ENCODE results near the gene ATP8B4. TPM values are rescaled to one million over a fixed set of nuclear protein-coding genes. Genes with fewer than 3 reads are reported as not detected.

ATP8B4 gene
- total and polyA plus RNA-seq, 10 of the 15 experiments (the other 5 are each of a cell fraction or from before 2014, with no cell fraction given), result 0.02 to 0.94 (median 0.19) TPM

GRCh38 chr15:50137330-50137761, 18.3 kb upstream of the ATP8B4 start:
- POLR2A ChIA-PET, result no interaction called here
- ATAC-seq, result no peak

GRCh38 chr15:50135031-50135551, 16.1 kb upstream of the ATP8B4 start:
- FAIRE-seq (no peak), ATAC-seq (peak; percentile 23; the same call in 1 of the 3 replicates), DNase-seq (ENCODE audit: low read depth, low spot score) (no peak)
- no peak overlapping the region for H3K9ac ChIP-seq (ENCODE audit: control insufficient read depth, insufficient read depth, low read length)
- no peaks in the 10 kb centered on the region for H4K20me1 ChIP-seq (ENCODE audit: control insufficient read depth, insufficient read depth)
- CTCF ChIA-PET, result interaction anchor here (0.6 to 1.4 kb wide), 3 partner anchors 10 to 70 kb away, joined by 3 read pairs; no protein-coding TSS in a partner anchor
- no peak overlapping the region for H3K27ac ChIP-seq (ENCODE audit: control insufficient read depth, insufficient read depth)
- SMC1A ChIA-PET (ENCODE audit: uncharacterized antibody, unreplicated experiment), result interaction anchor here (1.3 to 1.9 kb wide), 3 partner anchors 9 to 13 kb away, joined by 3 to 8 read pairs (median 5); no protein-coding TSS in a partner anchor
- in situ Hi-C loops (cut with MboI), result no loop called here
- no peak overlapping the region for H3K4me2 ChIP-seq (ENCODE audit: control insufficient read depth, insufficient read depth)
- BruUV-seq (replicated peaks), result no TSS peak
- H3K4me3 ChIP-seq, result no peak overlapping the region
- H2AFZ ChIP-seq (ENCODE audit: control insufficient read depth, low read depth, low read length), result no peak overlapping the region
- no peaks in the 10 kb centered on the region for H3K4me1 ChIP-seq (ENCODE audit: control insufficient read depth, insufficient read depth, low read length)
- H3K27me3 ChIP-seq (replicated peaks in 1 of 2; ENCODE audit: control insufficient read depth in 2 of 2, insufficient read depth in 2 of 2, low read length in 1 of 2), result peaks cover 0 to 2% of the 10 kb centered on the region in 2 experiments; a peak in 2 of 4 replicates
- RAD21 ChIA-PET (ENCODE audit: unreplicated experiment), result interaction anchor here (0.6 to 1.6 kb wide), 2 partner anchors 10 to 663 kb away, joined by 3 to 7 read pairs; no protein-coding TSS in a partner anchor
- no peaks in the 10 kb centered on the region for H3K36me3 ChIP-seq (ENCODE audit: control insufficient read depth in 2 of 2, insufficient read depth in 2 of 2, low read length in 1 of 2)
- intact Hi-C loops (cut with micrococcal nuclease; ENCODE audit: unreplicated experiment), result no loop called here
- POLR2A ChIA-PET, result no interaction called here
- WGBS (ENCODE audit: insufficient coverage, insufficient replicate concordance, low lambda C conversion rate, missing lambda C conversion rate), result 14% methylated on average over 5 of the region's 5 CpGs
- H3K9me3 ChIP-seq (replicated peaks; ENCODE audit: control insufficient read depth, insufficient read depth, low read length), result no peaks in the 10 kb centered on the region; the same call in 2 of the 3 replicates
- H3K79me2 ChIP-seq (ENCODE audit: control insufficient read depth, insufficient read depth, low read length), result no peaks in the 10 kb centered on the region
- TF ChIP-seq CREB1 (IDR thresholded peaks at IDR 0.05; ENCODE audit: low read depth) (no peak), ZNF207 (IDR thresholded peaks at IDR 0.05; ENCODE audit: borderline replicate concordance) (no peak), ZZZ3 (IDR thresholded peaks at IDR 0.05; ENCODE audit: control insufficient read depth, insufficient read length, low read depth) (no peak), LARP7 (IDR thresholded peaks at IDR 0.05) (no peak), STAT1 (conservative IDR thresholded peaks at IDR 0.05) (no peak), MEF2A (IDR thresholded peaks at IDR 0.05; ENCODE audit: insufficient read depth, low read depth, low read length) (no peak), TBL1XR1 (IDR thresholded peaks at IDR 0.05; ENCODE audit: low read depth, low read length) (no peak), RBBP5 (conservative IDR thresholded peaks at IDR 0.05) (no peak), NFYB (IDR thresholded peaks at IDR 0.05; ENCODE audit: insufficient read depth, low read depth, low read length) (no peak), MYB (IDR thresholded peaks at IDR 0.05; ENCODE audit: borderline replicate concordance, low read depth, low read length) (no peak), ASH2L (IDR thresholded peaks at IDR 0.05; ENCODE audit: borderline replicate concordance, low read depth) (no peak)

More at GRCh38 chr15:50137330-50137761, 18.3 kb upstream of the ATP8B4 start:
- no TSS peak for BruUV-seq (replicated peaks)
- ChIA-PET SMC1A (ENCODE audit: uncharacterized antibody, unreplicated experiment) (interaction anchor here (0.7 to 1.5 kb wide), 3 partner anchors 66 to 892 kb away, joined by 3 read pairs; no protein-coding TSS in a partner anchor), RAD21 (ENCODE audit: unreplicated experiment) (interaction anchor here (1.1 kb wide), 1 partner anchor 896 kb away, joined by 4 read pairs; no protein-coding TSS in a partner anchor), CTCF (interaction anchor here (0.6 to 1.3 kb wide), 8 partner anchors 19 to 981 kb away, joined by 3 to 9 read pairs (median 3); no protein-coding TSS in a partner anchor)
- H3K36me3 ChIP-seq (ENCODE audit: control insufficient read depth in 2 of 2, insufficient read depth in 2 of 2, low read length in 1 of 2), result no peaks in the 10 kb centered on the region
- in situ Hi-C loops (cut with MboI) (no loop called here), intact Hi-C loops (cut with micrococcal nuclease; ENCODE audit: unreplicated experiment) (no loop called here)
- WGBS (ENCODE audit: insufficient coverage, insufficient replicate concordance, low lambda C conversion rate, missing lambda C conversion rate), result 31% methylated on average over 7 of the region's 7 CpGs
- no peaks in the 10 kb centered on the region for H3K79me2 ChIP-seq (ENCODE audit: control insufficient read depth, insufficient read depth, low read length)
- DNase-seq (ENCODE audit: low read depth, low spot score) (no peak), FAIRE-seq (peak; percentile 7)
- no peak overlapping the region for H3K4me3 ChIP-seq
- H3K9ac ChIP-seq (ENCODE audit: control insufficient read depth, insufficient read depth, low read length), result no peak overlapping the region
- no peak overlapping the region for H2AFZ ChIP-seq (ENCODE audit: control insufficient read depth, low read depth, low read length)
- no peak overlapping the region for H3K27ac ChIP-seq (ENCODE audit: control insufficient read depth, insufficient read depth)
- TF ChIP-seq NFYB (IDR thresholded peaks at IDR 0.05; ENCODE audit: insufficient read depth, low read depth, low read length) (no peak), BCL3 (IDR thresholded peaks at IDR 0.05; ENCODE audit: borderline replicate concordance, insufficient read depth, low read depth, low read length, poor library complexity, severe bottlenecking) (peak; percentile 64)
- peaks cover 0 to 2% of the 10 kb centered on the region in 2 experiments; a peak in 2 of 4 replicates for H3K27me3 ChIP-seq (replicated peaks in 1 of 2; ENCODE audit: control insufficient read depth in 2 of 2, insufficient read depth in 2 of 2, low read length in 1 of 2)
- no peaks in the 10 kb centered on the region for H3K4me1 ChIP-seq (ENCODE audit: control insufficient read depth, insufficient read depth, low read length)
- H4K20me1 ChIP-seq (ENCODE audit: control insufficient read depth, insufficient read depth), result no peaks in the 10 kb centered on the region
- no peak overlapping the region for H3K4me2 ChIP-seq (ENCODE audit: control insufficient read depth, insufficient read depth)
- no peaks in the 10 kb centered on the region; the same call in 2 of the 3 replicates for H3K9me3 ChIP-seq (replicated peaks; ENCODE audit: control insufficient read depth, insufficient read depth, low read length)

Measured in GM12878 (cell line).